CD4-positive, alpha-beta T cell treated with Interleukin-12 subunit alpha and Interleukin-12 subunit beta, for 1 hour (primary cell): Measurements from ENCODE around the gene CNTRL.
"Not testable (repeated sequence)": the region's sequence is repeated elsewhere in the genome, so short reads cannot be mapped to it uniquely, and the experiment has no call there.

Experiments used
- DNase-seq: peaks from one replicate; pipeline ENCODE4 v3.0.0-alpha.2; 2020

Gene CNTRL

GRCh38 chr9:121074370-121075250 lies at the start of gene CNTRL:
TSS of gene CNTRL (plus strand) at chr9:121074955. CDS start at chr9:121088327, 13,372 bp downstream.
- DNase-seq: peak; percentile 84

GRCh38 chr9:121026260-121026691 lies 48.5 kb upstream of the CNTRL start:
- no peak for DNase-seq

- DNase-seq: no peak
Observed at GRCh38 chr9:121026768-121027167, 48.0 kb upstream of the CNTRL start.

GRCh38 chr9:121028285-121028684 lies 46.5 kb upstream of the CNTRL start:
- DNase-seq: not testable (repeated sequence)

- no peak for DNase-seq
Observed at GRCh38 chr9:121029469-121029868, 45.3 kb upstream of the CNTRL start.

GRCh38 chr9:121034529-121034928 lies 40.2 kb upstream of the CNTRL start:
- DNase-seq: no peak

GRCh38 chr9:121035717-121036116 lies 39.0 kb upstream of the CNTRL start:
- DNase-seq: not testable (repeated sequence)

- DNase-seq: no peak
Observed at GRCh38 chr9:121038362-121038761, 36.4 kb upstream of the CNTRL start.

- DNase-seq: no peak
Observed at GRCh38 chr9:121038804-121039203, 36.0 kb upstream of the CNTRL start.

GRCh38 chr9:121048175-121048574 lies 26.6 kb upstream of the CNTRL start:
- no peak for DNase-seq

GRCh38 chr9:121048618-121049017 lies 26.1 kb upstream of the CNTRL start:
- no peak for DNase-seq

- no peak for DNase-seq
Observed at GRCh38 chr9:121050128-121050988, 24.4 kb upstream of the CNTRL start, which contains the start of gene C5. TSS of gene C5 (minus strand) at chr9:121050275. CDS start at chr9:121050246, 29 bp downstream.

- no peak for DNase-seq
Observed at GRCh38 chr9:121053544-121053943, 21.2 kb upstream of the CNTRL start.

GRCh38 chr9:121055642-121056143 lies 19.1 kb upstream of the CNTRL start:
- no peak for DNase-seq

GRCh38 chr9:121057821-121058220 lies 16.9 kb upstream of the CNTRL start:
- no peak for DNase-seq

- DNase-seq: no peak
Observed at GRCh38 chr9:121059513-121059912, 15.2 kb upstream of the CNTRL start.

GRCh38 chr9:121059998-121060636 lies 14.6 kb upstream of the CNTRL start:
- peak; percentile 69 for DNase-seq

- DNase-seq: no peak
Observed at GRCh38 chr9:121066850-121067249, 7.9 kb upstream of the CNTRL start.

- DNase-seq: no peak
Observed at GRCh38 chr9:121067640-121068039, 7.1 kb upstream of the CNTRL start.

GRCh38 chr9:121069396-121069795 lies 5.4 kb upstream of the CNTRL start:
- DNase-seq: no peak

GRCh38 chr9:121071370-121071755 lies 3.4 kb upstream of the CNTRL start:
- DNase-seq: peak; percentile 6

GRCh38 chr9:121071756-121072421 lies 2.9 kb upstream of the CNTRL start:
- DNase-seq: peak; percentile 67
